Cerebellar cortex (tissue), 1 donor: ENCODE data around the gene DERL3.
"Not testable (repeated sequence)": the region's sequence is repeated elsewhere in the genome, so short reads cannot be mapped to it uniquely, and the experiment has no call there.

Experiments
- DNase-seq: peaks from one replicate; pipeline ENCODE4 v3.0.0-alpha.2; 2015; ENCODE audit warnings: low spot score

The DERL3 gene

DNA sequence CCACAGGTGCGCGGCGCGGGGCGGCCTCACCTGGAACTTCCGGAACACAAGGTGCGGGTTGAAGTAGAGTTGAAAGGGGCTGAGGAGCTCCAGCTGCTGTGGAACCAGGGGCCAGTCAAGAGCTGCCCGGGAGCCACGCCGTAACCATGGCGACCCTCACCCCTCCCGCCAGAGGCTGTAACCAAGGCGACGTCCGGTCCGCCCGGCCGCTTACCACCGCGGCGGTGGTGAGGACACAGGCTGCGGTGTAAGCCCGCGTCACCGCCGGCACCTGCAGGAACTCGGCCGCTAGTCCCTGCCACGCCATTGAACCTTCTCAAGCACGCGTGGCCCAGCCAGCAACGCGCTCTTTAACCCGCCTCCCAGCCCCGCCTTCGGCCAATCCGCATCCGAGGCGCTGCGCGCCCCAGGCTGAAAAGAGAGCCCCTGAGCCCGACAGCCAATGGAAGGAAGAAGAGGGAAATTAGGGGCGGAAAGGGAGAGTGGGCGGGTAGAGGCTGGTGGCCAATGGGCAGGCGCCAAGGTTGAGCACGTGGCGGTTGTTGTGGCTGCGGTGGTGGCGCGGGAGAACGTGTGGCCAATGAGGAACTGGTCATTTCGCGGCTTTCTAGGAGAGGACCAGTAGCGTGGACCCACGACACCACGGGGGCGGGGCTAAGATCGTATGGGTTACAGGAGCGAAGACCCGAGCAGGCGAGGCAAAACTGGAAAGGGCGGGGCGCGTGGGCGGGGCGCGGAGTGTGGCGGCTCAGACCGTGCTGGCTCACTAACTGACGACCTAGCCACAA is at the start of gene DERL3:
TSS of gene DERL3 (minus strand) at position 326 of the 788 bp plus-strand sequence. CDS start at position 307, 19 bp downstream.
- DNase-seq, result peak; percentile 92

DNA sequence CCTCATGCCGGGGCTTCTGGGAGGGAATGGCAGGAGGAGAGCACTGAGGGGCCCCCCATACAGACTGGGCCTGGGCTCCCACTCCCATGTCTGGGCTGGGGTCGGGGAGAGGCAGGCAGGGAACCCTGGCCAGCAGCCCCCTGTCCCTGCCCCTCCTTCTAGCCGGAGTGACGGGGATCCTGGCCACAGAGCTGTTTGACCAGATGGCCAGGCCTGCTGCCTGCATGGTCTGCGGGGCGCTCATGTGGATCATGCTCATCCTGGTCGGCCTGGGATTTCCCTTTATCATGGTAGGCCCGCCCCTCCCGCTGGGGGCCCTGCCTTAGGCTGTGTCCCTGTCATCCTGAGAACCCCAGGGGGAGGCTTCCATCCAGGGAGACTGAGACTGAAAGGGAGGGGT is 45.3 kb upstream of the DERL3 start:
- DNase-seq, result peak; percentile 54

- DNase-seq, result no peak
These were observed 44.9 kb upstream of the DERL3 start for GRCh38 chr22:23883658-23884057.

GRCh38 chr22:23882370-23882769 is 43.6 kb upstream of the DERL3 start:
- peak; percentile 28 for DNase-seq

- DNase-seq, result no peak
These were observed 39.4 kb upstream of the DERL3 start for GRCh38 chr22:23878219-23878618.

GRCh38 chr22:23877566-23877965 is 38.8 kb upstream of the DERL3 start:
- DNase-seq, result no peak

- no peak for DNase-seq
These were observed 37.0 kb upstream of the DERL3 start for GRCh38 chr22:23875801-23876200.

- no peak for DNase-seq
These were observed 36.1 kb upstream of the DERL3 start for GRCh38 chr22:23874871-23875270.

- no peak for DNase-seq
These were observed 29.8 kb upstream of the DERL3 start for GRCh38 chr22:23868580-23868979.

GRCh38 chr22:23864499-23865154 is 25.8 kb upstream of the DERL3 start:
- DNase-seq, result not testable (repeated sequence)

DNA sequence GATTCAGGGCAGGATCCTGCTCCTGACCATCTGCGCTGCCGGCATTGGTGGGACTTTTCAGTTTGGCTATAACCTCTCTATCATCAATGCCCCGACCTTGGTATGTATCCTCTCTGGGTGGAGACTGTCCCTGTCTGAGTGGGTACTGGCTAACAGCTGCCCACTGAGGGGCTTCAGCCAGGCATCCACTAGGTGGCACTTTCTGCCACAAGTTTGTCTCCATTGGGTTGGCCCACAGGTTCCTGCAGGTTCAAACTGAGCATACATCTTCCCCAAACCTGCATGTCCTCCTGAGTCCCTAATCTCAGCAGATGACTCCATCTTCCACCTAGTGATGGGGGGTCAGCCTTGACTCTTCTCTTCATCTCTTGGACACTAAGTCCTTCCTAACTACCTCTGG is 23.3 kb upstream of the DERL3 start:
- no peak for DNase-seq

GRCh38 chr22:23860187-23860586 is 21.4 kb upstream of the DERL3 start:
- not testable (repeated sequence) for DNase-seq

- no peak for DNase-seq
These were observed 20.4 kb upstream of the DERL3 start for GRCh38 chr22:23859201-23859600.

DNA sequence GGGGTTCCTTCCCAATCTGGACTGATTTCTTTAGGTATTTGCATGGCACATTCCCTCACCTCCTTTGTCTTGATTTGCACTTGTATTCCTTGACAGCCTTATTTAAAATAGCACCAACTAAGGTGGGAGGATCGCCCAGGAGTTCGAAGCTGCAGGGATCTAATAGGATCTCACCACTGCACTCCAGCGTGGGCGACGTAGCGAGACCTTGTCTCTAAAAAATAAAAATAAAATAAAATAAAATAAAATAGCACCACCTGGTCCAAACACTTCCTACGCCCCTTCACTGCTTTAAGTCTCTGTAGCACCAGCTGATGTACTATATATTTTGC is 19.6 kb upstream of the DERL3 start:
- DNase-seq, result no peak

- peak; percentile 93 for DNase-seq
These were observed 19.0 kb upstream of the DERL3 start, which contains the start of gene SLC2A11 for GRCh38 chr22:23857606-23858483. Gene SLC2A11, plus strand, starts transcription at chr22:23857875. Its CDS starts 125 bp downstream, at chr22:23858000.

GRCh38 chr22:23856721-23857605 is 18.2 kb upstream of the DERL3 start:
- peak; percentile 66 for DNase-seq

DNA sequence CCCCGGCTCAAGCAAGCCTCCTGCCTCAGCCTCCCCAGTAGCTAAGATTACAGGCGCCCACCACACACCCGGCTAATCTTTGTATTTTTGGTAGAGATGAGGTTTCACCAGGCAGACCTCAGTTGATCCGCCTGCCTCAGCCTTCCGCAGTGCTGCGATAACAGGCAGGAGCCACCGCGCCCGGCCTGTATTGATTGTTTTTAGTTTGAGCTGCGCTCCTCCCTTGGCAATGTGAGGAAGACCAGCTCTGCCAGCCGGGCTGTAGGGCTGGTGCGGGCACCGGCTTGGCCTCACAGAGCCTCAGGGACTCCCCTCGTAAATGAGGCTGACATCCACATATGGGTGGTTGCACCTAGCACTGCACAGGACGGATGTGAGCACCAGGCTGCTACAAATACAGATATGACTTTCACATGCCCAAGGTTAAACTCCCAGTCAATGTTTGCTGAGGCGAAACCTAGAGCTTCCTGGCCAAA is 11.4 kb upstream of the DERL3 start:
- no peak for DNase-seq

GRCh38 chr22:23849009-23850006 is 10.5 kb upstream of the DERL3 start:
- peak; percentile 66 for DNase-seq

DNA sequence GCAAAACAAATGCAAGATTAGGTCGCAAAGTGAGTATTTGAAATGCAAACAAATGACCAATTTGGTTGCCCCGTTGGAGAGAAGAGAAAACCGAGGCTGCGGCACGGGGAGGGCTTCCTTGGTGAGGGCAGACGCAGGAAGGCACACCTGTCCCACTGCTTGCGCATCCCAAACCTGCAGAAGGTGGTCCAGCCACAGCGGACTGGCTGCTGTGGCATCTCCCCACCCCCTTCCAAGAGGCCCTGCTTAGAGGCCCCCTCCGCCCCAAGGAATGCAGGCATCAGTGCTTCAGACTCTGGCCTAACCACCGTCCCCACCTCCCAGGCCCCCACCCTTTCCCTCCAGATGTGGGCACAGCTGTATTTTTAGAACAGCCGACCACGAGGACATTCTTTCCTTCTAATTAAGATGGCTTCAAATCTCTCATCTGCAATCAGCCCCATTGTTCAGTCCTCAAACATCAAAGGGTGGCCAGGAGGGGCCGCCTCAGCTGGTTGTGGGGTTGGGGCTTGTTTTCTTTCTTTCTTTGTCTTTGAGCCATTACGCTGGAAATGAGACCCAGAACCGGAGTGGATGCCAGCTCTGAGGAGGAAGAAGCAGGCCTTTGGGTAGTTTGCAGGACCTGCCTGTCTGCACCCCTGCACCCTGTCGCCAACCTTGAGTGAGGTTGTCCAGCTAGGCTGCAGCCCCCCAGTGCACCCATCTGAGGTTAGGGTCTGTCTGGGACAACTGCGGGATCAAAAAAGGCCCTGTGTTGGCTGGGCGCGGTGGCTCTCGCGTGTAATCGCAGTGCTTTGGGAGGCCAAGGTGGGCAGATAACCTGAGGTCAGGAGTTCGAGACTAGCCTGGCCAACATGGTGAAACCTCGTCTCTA is 9.4 kb upstream of the DERL3 start:
- no peak for DNase-seq
